Endodermal cell (in vitro differentiated cells): ENCODE results near the gene AGTPBP1. TPM values are rescaled to one million over a fixed set of nuclear protein-coding genes. Genes with fewer than 3 reads are reported as not detected.
A peak's percentile ranks its signal among the peaks of the same experiment; 100 is the strongest.

Experiments
- DNase-seq: peaks from one replicate; pipeline ENCODE4 v3.0.0-alpha.2; 2017
- H3K27ac ChIP-seq: 2 replicates; pipeline ENCODE4 v1.5.1; 2013; ENCODE audit warnings: mild to moderate bottlenecking, low read depth, low read length, moderate library complexity
- H3K27me3 ChIP-seq: 2 replicates; pipeline ENCODE4 v1.6.1; 2013; ENCODE audit warnings: mild to moderate bottlenecking, low read length, moderate library complexity; ENCODE audit not compliant: insufficient read depth, control insufficient read depth, poor library complexity, severe bottlenecking
- H3K36me3 ChIP-seq: 2 replicates; pipeline ENCODE4 v1.7.0; 2013; ENCODE audit warnings: mild to moderate bottlenecking, low read length, moderate library complexity; ENCODE audit not compliant: control insufficient read depth, insufficient read depth
- H3K4me1 ChIP-seq: one replicate; pipeline ENCODE4 v1.7.0; 2013; ENCODE audit warnings: low read length; ENCODE audit not compliant: control insufficient read depth, insufficient read depth
- H3K4me3 ChIP-seq: 2 replicates; pipeline ENCODE4 v1.5.1; 2013; ENCODE audit warnings: mild to moderate bottlenecking, low read length, moderate library complexity
- H3K9ac ChIP-seq: 2 replicates; pipeline ENCODE4 v1.6.1; 2013; ENCODE audit warnings: mild to moderate bottlenecking, low read length, moderate library complexity; ENCODE audit not compliant: poor library complexity, severe bottlenecking; ENCODE audit errors: extremely low read depth
- H3K9me3 ChIP-seq: 2 replicates; pipeline ENCODE4 v1.6.1; 2013; ENCODE audit warnings: mild to moderate bottlenecking, low read length, moderate library complexity; ENCODE audit not compliant: control insufficient read depth
- H3K27ac Mint-ChIP-seq: 2 replicates; pipeline ENCODE4 v1.8.0; 2020; ENCODE audit warnings: mixed read lengths
- H3K27me3 Mint-ChIP-seq: 2 replicates; pipeline ENCODE4 v1.8.0; 2021; ENCODE audit warnings: mild to moderate bottlenecking, mixed read lengths; ENCODE audit not compliant: insufficient read depth
- H3K36me3 Mint-ChIP-seq: 2 replicates; pipeline ENCODE4 v1.8.0; 2020; ENCODE audit warnings: low read depth, mixed read lengths
- H3K4me1 Mint-ChIP-seq: 2 replicates; pipeline ENCODE4 v1.8.0; 2020; ENCODE audit warnings: mixed read lengths
- H3K4me3 Mint-ChIP-seq: 2 replicates; pipeline ENCODE4 v1.8.0; 2020; ENCODE audit warnings: mild to moderate bottlenecking, moderate library complexity, mixed read lengths
- H3K9me3 Mint-ChIP-seq: 2 replicates; pipeline ENCODE4 v1.8.0; 2020; ENCODE audit warnings: mild to moderate bottlenecking, mixed read lengths
- WGBS, 2 experiments: methylation state at CpG; one replicate each; pipeline versions ENCODE4 v1.1.5 to v1.1.7; 2013; ENCODE audit warnings: missing lambda C conversion rate in 2 of 2, mixed read lengths in 1 of 2; ENCODE audit not compliant: insufficient coverage in 1 of 2, insufficient read length in 1 of 2; 5-methylcytosine and 5-hydroxymethylcytosine counted together
- total RNA-seq, 2 donors: library from RNA; stranded (reverse); fragmentation: NEBNext Ultra II Directional in 1 of 2; extraction: Animal tissue kit (Norgen Biotek cat#: 25700) in 1 of 2; gene quantifications; 2 replicates in 1 of 2; 3 replicates in 1 of 2; pipeline ENCODE4 v1.2.1, GENCODE V29; 2021
- TF ChIP-seq, protein P1 (sequence below): fragments of 200-600 bp; sonication (generic); conservative IDR thresholded peaks from 2 replicates; pipeline ENCODE4 v1.5.0; 2021; ENCODE audit warnings: antibody characterized with exemption, mild to moderate bottlenecking

AGTPBP1 gene
- total RNA-seq, 2 donors from 2014 or later, result 45.7 to 54.9 TPM

- no peak overlapping the region for H3K4me3 Mint-ChIP-seq
- H3K4me1 ChIP-seq, result no peaks in the 10 kb centered on the region
- H3K9me3 Mint-ChIP-seq, result peaks cover 19% of the 10 kb centered on the region
- H3K36me3 ChIP-seq, result peaks cover 46% of the 10 kb centered on the region
- H3K27ac ChIP-seq, result no peak overlapping the region
- TF ChIP-seq, protein P1, sequence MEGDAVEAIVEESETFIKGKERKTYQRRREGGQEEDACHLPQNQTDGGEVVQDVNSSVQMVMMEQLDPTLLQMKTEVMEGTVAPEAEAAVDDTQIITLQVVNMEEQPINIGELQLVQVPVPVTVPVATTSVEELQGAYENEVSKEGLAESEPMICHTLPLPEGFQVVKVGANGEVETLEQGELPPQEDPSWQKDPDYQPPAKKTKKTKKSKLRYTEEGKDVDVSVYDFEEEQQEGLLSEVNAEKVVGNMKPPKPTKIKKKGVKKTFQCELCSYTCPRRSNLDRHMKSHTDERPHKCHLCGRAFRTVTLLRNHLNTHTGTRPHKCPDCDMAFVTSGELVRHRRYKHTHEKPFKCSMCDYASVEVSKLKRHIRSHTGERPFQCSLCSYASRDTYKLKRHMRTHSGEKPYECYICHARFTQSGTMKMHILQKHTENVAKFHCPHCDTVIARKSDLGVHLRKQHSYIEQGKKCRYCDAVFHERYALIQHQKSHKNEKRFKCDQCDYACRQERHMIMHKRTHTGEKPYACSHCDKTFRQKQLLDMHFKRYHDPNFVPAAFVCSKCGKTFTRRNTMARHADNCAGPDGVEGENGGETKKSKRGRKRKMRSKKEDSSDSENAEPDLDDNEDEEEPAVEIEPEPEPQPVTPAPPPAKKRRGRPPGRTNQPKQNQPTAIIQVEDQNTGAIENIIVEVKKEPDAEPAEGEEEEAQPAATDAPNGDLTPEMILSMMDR, result no peak
- H3K27ac Mint-ChIP-seq, result peak overlapping the region; percentile 33
- H3K4me1 Mint-ChIP-seq, result peaks cover 6% of the 10 kb centered on the region
- no peak overlapping the region for H3K9ac ChIP-seq
- 100% methylated on average over 1 of the region's 2 CpGs; no CpG with 5 or more reads in 1 of the 2 experiments for WGBS, 2 experiments
- H3K9me3 ChIP-seq, result peaks cover 41% of the 10 kb centered on the region
- no peak overlapping the region for H3K4me3 ChIP-seq
- peaks cover 42% of the 10 kb centered on the region for H3K36me3 Mint-ChIP-seq
- DNase-seq, result no peak
- no peaks in the 10 kb centered on the region for H3K27me3 Mint-ChIP-seq
- no peaks in the 10 kb centered on the region for H3K27me3 ChIP-seq
Observed at GRCh38 chr9:85688361-85688760, 53.4 kb downstream of the AGTPBP1 start.

- DNase-seq, result no peak
- H3K4me3 Mint-ChIP-seq, result no peak overlapping the region
- TF ChIP-seq, protein P1, result no peak
- peaks cover 36% of the 10 kb centered on the region for H3K36me3 Mint-ChIP-seq
- no peaks in the 10 kb centered on the region for H3K27me3 Mint-ChIP-seq
- Histone ChIP-seq H3K9ac (no peak overlapping the region), H3K27ac (no peak overlapping the region), H3K36me3 (peaks cover 35% of the 10 kb centered on the region), H3K4me3 (peak overlapping the region; percentile 43), H3K27me3 (no peaks in the 10 kb centered on the region), H3K4me1 (no peaks in the 10 kb centered on the region), H3K9me3 (peaks cover 22% of the 10 kb centered on the region)
- H3K4me1 Mint-ChIP-seq, result peaks cover 14% of the 10 kb centered on the region
- no peak overlapping the region for H3K27ac Mint-ChIP-seq
- peaks cover 9% of the 10 kb centered on the region for H3K9me3 Mint-ChIP-seq
Observed at GRCh38 chr9:85685081-85685480, 56.7 kb downstream of the AGTPBP1 start.

DNA sequence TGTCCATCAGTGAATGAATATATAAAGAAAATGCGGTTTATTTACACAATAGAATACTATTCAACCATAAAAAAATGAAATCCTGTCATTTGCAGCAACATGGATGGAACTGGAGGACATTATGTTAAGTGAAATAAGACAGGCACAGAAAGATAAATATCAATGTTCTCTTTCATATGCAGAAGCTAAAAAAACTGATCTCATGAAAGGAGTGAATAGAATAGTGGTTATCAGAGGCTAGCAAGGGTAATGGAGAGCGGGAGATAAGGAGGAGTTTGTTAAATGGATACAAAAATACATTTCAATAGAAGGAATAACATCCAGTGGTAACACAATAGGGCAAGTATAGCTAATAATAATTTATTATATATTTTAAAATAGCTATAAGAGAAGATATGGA, 65.0 kb downstream of the AGTPBP1 start:
- Histone ChIP-seq H3K27me3 (no peaks in the 10 kb centered on the region), H3K36me3 (peaks cover 51% of the 10 kb centered on the region), H3K9me3 (no peaks in the 10 kb centered on the region), H3K4me1 (no peaks in the 10 kb centered on the region), H3K27ac (no peak overlapping the region), H3K4me3 (no peak overlapping the region), H3K9ac (no peak overlapping the region)
- Mint-ChIP-seq H3K4me3 (no peak overlapping the region), H3K27me3 (no peaks in the 10 kb centered on the region), H3K9me3 (no peaks in the 10 kb centered on the region), H3K4me1 (peaks cover 7% of the 10 kb centered on the region), H3K36me3 (peaks cover 44% of the 10 kb centered on the region), H3K27ac (no peak overlapping the region)
- DNase-seq, result no peak
- TF ChIP-seq, protein P1, result no peak
- WGBS, 2 experiments, result 100% methylated on average over 1 of the region's 2 CpGs; no CpG with 5 or more reads in 1 of the 2 experiments
